Measurements from ENCODE around the gene YIF1A.
A peak's percentile ranks its signal among the peaks of the same experiment; 100 is the strongest.
"Not testable (repeated sequence)": the region's sequence is repeated elsewhere in the genome, so short reads cannot be mapped to it uniquely, and the experiment has no call there.

YIF1A gene

DNA sequence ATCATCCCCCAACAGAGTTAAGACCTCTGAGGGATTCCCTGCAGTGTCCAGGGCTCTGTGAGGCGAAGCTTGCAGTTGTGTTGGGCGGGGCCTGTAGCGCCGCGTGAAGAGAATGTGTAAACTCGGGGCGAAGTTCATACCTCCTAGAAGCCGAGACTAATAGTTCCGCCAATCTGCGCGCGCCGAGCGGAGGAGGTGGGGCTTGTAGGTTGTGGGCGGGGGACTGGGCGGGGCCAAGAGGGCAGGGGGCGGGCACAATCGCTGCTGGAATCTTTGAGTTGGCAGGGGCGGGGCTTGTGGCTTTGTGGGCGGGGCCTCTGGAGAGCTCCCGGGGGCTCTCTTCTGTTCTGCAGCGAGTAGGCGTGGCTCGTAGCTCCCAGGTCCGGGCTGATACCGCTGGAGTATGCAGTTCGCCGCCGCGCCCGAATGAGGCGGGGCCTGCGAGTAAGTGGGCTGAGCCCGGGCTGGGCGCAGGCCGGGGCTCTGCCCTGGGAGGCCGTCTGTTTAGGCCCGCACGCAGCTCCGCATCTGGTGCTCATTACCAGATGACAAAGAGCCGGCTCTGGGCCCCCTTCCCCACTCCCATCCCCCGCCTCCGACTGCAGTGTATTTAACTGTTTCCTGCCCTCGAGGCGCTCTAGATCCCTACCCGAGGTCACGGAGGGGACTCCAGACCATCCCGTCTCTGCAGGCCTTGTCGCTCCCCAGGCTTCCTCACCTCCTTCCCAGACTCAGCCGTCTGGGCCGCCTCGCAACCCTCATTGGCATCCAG is 23.8 kb upstream of the YIF1A start:
- TF ChIP-seq, protein P1, sequence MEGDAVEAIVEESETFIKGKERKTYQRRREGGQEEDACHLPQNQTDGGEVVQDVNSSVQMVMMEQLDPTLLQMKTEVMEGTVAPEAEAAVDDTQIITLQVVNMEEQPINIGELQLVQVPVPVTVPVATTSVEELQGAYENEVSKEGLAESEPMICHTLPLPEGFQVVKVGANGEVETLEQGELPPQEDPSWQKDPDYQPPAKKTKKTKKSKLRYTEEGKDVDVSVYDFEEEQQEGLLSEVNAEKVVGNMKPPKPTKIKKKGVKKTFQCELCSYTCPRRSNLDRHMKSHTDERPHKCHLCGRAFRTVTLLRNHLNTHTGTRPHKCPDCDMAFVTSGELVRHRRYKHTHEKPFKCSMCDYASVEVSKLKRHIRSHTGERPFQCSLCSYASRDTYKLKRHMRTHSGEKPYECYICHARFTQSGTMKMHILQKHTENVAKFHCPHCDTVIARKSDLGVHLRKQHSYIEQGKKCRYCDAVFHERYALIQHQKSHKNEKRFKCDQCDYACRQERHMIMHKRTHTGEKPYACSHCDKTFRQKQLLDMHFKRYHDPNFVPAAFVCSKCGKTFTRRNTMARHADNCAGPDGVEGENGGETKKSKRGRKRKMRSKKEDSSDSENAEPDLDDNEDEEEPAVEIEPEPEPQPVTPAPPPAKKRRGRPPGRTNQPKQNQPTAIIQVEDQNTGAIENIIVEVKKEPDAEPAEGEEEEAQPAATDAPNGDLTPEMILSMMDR (conservative IDR thresholded peaks at IDR 0.05; ENCODE audit: low read depth, low read length), result no peak
- peak overlapping the region; percentile 74 for H3K4me3 ChIP-seq (ENCODE audit: low read depth, low read length)
- peak; percentile 100 for DNase-seq (ENCODE audit: low read depth)

GRCh38 chr11:66311965-66312548 is 23.1 kb upstream of the YIF1A start:
- DNase-seq (ENCODE audit: low read depth), result peak; percentile 97
- TF ChIP-seq, protein P1 (conservative IDR thresholded peaks at IDR 0.05; ENCODE audit: low read depth, low read length), result peak; percentile 96
- H3K4me3 ChIP-seq (ENCODE audit: low read depth, low read length), result peak overlapping the region; percentile 65

DNA sequence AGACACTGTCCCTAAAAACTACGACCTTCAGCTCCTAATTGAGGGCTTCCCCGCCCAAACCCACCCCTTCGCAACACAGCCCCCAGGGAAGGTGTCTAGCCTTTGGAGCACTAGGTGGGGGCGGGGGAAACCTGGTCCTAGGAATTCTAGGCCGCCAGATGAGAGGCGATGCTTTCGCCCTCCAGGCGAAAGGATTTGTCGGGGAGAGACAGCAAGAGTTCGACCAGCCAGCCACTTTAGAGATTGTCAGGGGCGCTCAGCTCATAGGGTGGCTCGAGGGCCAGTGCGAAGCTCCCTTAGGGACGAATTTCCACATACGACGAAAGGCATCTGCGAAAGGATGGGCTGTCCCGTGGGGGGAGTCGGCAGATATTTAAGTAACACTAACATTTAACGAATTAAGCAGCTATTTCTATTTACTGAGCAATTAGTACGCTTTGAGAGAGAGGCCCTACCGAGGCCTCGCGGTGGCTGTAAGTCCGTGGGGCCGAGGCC is 22.6 kb upstream of the YIF1A start:
- peak overlapping the region; percentile 65 for H3K4me3 ChIP-seq (ENCODE audit: low read depth, low read length)
- no peak for DNase-seq (ENCODE audit: low read depth)
- TF ChIP-seq, protein P1 (conservative IDR thresholded peaks at IDR 0.05; ENCODE audit: low read depth, low read length), result no peak

- H3K4me3 ChIP-seq (ENCODE audit: low read depth, low read length); DNase-seq (ENCODE audit: low read depth): not testable (repeated sequence)
These were observed 22.0 kb upstream of the YIF1A start for GRCh38 chr11:66310803-66311440.

DNA sequence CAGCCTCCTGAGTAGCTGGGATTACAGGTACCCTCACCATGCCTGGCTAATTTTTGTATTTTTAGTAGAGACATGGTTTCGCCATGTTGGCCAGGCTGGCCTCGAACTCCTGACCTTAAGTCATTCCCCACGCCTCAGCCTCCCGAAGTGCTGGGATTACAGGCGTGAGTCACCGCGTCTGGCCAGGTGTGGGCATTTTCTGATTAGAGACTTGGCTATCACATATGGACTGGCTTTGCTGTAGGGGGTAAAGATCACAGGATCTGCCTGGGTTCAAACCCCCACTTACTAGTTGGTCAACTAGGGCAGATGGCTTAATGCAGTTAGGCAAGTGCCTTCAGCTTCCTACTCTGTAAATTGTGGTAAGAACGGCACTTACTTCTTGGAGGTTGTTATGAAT is 21.4 kb upstream of the YIF1A start:
- no peak overlapping the region for H3K4me3 ChIP-seq (ENCODE audit: low read depth, low read length)
- no peak for DNase-seq (ENCODE audit: low read depth)
- TF ChIP-seq, protein P1 (conservative IDR thresholded peaks at IDR 0.05; ENCODE audit: low read depth, low read length), result no peak

GRCh38 chr11:66309475-66309874 is 20.5 kb upstream of the YIF1A start:
- TF ChIP-seq, protein P1 (conservative IDR thresholded peaks at IDR 0.05; ENCODE audit: low read depth, low read length), result no peak
- no peak for DNase-seq (ENCODE audit: low read depth)
- no peak overlapping the region for H3K4me3 ChIP-seq (ENCODE audit: low read depth, low read length)

DNA sequence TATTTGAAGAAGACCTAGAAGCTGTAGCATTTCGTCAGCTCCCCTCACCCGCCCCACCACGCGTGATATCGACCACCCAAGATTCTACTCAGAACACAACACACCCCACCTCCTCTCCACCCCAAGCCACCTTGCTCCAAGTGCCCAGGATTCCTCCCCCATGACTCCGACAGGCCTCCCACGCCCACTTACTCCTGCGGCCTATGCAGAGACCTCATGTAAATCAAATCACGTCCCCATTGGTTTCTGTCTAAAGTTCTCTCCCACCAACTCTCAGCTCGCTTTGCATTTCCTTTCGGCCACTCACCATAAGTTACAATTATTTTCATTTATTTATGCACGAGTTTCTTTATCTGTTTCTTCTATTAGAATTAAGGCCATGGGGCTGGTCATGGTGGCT is 13.7 kb upstream of the YIF1A start:
- TF ChIP-seq, protein P1 (conservative IDR thresholded peaks at IDR 0.05; ENCODE audit: low read depth, low read length), result no peak
- H3K4me3 ChIP-seq (ENCODE audit: low read depth, low read length), result no peak overlapping the region
- DNase-seq (ENCODE audit: low read depth), result no peak
